Measurements from ENCODE around the gene DAPP1. TPM values are rescaled to one million over a fixed set of nuclear protein-coding genes. Genes with fewer than 3 reads are reported as not detected.
A peak's percentile ranks its signal among the peaks of the same experiment; 100 is the strongest.

Gene DAPP1
- total RNA-seq, 2 experiments from 2014 or later = 11.7 to 12.3 TPM

GRCh38 chr4:99856166-99856565 lies 39.5 kb downstream of the DAPP1 start:
- H3K4me1 Mint-ChIP-seq (ENCODE audit: low read depth) = peaks cover 53% of the 10 kb centered on the region
- TF ChIP-seq CTCF (IDR thresholded peaks at IDR 0.05) = no peak
- H3K9me3 Mint-ChIP-seq = no peaks in the 10 kb centered on the region
- intact Hi-C loops (cut with micrococcal nuclease) = no loop called here
- peak overlapping the region; percentile 12 for H3K4me3 Mint-ChIP-seq
- no peaks in the 10 kb centered on the region for H3K27me3 Mint-ChIP-seq
- DNase-seq (peak; percentile 35), ATAC-seq (peak; percentile 60)
- peak overlapping the region; percentile 88 for H3K27ac Mint-ChIP-seq
- POLR2A ChIA-PET = interaction anchor here (1.2 to 1.6 kb wide), 3 partner anchors 8 to 90 kb away, joined by 3 to 4 read pairs (median 4); partner anchors contain the start of gene DNAJB14
- H3K36me3 Mint-ChIP-seq (ENCODE audit: low read depth) = peaks cover 25% of the 10 kb centered on the region
- CTCF ChIA-PET = interaction anchor here (0.6 to 1.9 kb wide), 8 partner anchors 9 to 51 kb away, joined by 3 to 6 read pairs (median 3); partner anchors contain the start of gene LAMTOR3

- Mint-ChIP-seq H3K27me3 (no peaks in the 10 kb centered on the region), H3K9me3 (no peaks in the 10 kb centered on the region), H3K27ac (peak overlapping the region; percentile 88), H3K4me3 (no peak overlapping the region), H3K36me3 (ENCODE audit: low read depth) (peaks cover 28% of the 10 kb centered on the region), H3K4me1 (ENCODE audit: low read depth) (peaks cover 54% of the 10 kb centered on the region)
- TF ChIP-seq CTCF (IDR thresholded peaks at IDR 0.05) = no peak
- ChIA-PET CTCF (interaction anchor here (0.6 to 1.9 kb wide), 4 partner anchors 10 to 739 kb away, joined by 3 to 6 read pairs (median 4); no protein-coding TSS in a partner anchor), POLR2A (no interaction called here)
- intact Hi-C loops (cut with micrococcal nuclease) = no loop called here
- ATAC-seq (no peak), DNase-seq (no peak)
Measured at GRCh38 chr4:99857307-99857706, 40.7 kb downstream of the DAPP1 start.

GRCh38 chr4:99859618-99860017 lies 43.0 kb downstream of the DAPP1 start:
- intact Hi-C loops (cut with micrococcal nuclease) = no loop called here
- H3K27ac Mint-ChIP-seq = peak overlapping the region; percentile 1
- no peaks in the 10 kb centered on the region for H3K27me3 Mint-ChIP-seq
- DNase-seq (no peak), ATAC-seq (no peak)
- POLR2A ChIA-PET = no interaction called here
- H3K4me3 Mint-ChIP-seq = no peak overlapping the region
- peaks cover 22% of the 10 kb centered on the region for H3K36me3 Mint-ChIP-seq (ENCODE audit: low read depth)
- no peaks in the 10 kb centered on the region for H3K9me3 Mint-ChIP-seq
- TF ChIP-seq CTCF (IDR thresholded peaks at IDR 0.05) = no peak
- peaks cover 39% of the 10 kb centered on the region for H3K4me1 Mint-ChIP-seq (ENCODE audit: low read depth)
- CTCF ChIA-PET = interaction anchor here (1.8 kb wide), 1 partner anchor 48 kb away, joined by 7 read pairs; no protein-coding TSS in a partner anchor

GRCh38 chr4:99860521-99860920 lies 43.9 kb downstream of the DAPP1 start:
- Mint-ChIP-seq H3K27me3 (no peaks in the 10 kb centered on the region), H3K9me3 (no peaks in the 10 kb centered on the region), H3K27ac (no peak overlapping the region), H3K4me3 (no peak overlapping the region), H3K36me3 (ENCODE audit: low read depth) (peaks cover 17% of the 10 kb centered on the region), H3K4me1 (ENCODE audit: low read depth) (peaks cover 30% of the 10 kb centered on the region)
- POLR2A ChIA-PET = interaction anchor here (1.3 kb wide), 1 partner anchor 10 kb away, joined by 8 read pairs; no protein-coding TSS in a partner anchor
- DNase-seq (no peak), ATAC-seq (no peak)
- CTCF ChIA-PET = interaction anchor here (1.1 to 1.3 kb wide), 2 partner anchors 14 to 53 kb away, joined by 3 to 4 read pairs; no protein-coding TSS in a partner anchor
- TF ChIP-seq CTCF (IDR thresholded peaks at IDR 0.05) = no peak
- intact Hi-C loops (cut with micrococcal nuclease) = no loop called here

- peak; percentile 43 for DNase-seq
- H3K4me3 Mint-ChIP-seq = no peak overlapping the region
Measured at GRCh38 chr4:99861120-99861905, 44.7 kb downstream of the DAPP1 start.

More at GRCh38 chr4:99861120-99861905, 44.7 kb downstream of the DAPP1 start:
- no peak for TF ChIP-seq CTCF (IDR thresholded peaks at IDR 0.05)
- Mint-ChIP-seq H3K4me1 (ENCODE audit: low read depth) (peaks cover 24% of the 10 kb centered on the region), H3K9me3 (no peaks in the 10 kb centered on the region), H3K36me3 (ENCODE audit: low read depth) (peaks cover 19% of the 10 kb centered on the region), H3K27ac (peak overlapping the region; percentile 66), H3K27me3 (no peaks in the 10 kb centered on the region)
- intact Hi-C loops (cut with micrococcal nuclease) = no loop called here
- ChIA-PET CTCF (interaction anchor here (1.1 to 2.0 kb wide), 4 partner anchors 12 to 54 kb away, joined by 3 to 4 read pairs (median 4); no protein-coding TSS in a partner anchor), POLR2A (interaction anchor here (1.3 kb wide), 1 partner anchor 11 kb away, joined by 8 read pairs; no protein-coding TSS in a partner anchor)
- peak; percentile 80 for ATAC-seq

Data from activated CD8-positive, alpha-beta T cell treated with anti-CD3 and anti-CD28 coated beads for 36 hours (primary cell).